ENCODE results near the gene TSHZ2. TPM values are rescaled to one million over a fixed set of nuclear protein-coding genes. Genes with fewer than 3 reads are reported as not detected.

The TSHZ2 gene
- total RNA-seq, 1 experiment from 2014 or later: 0.20 TPM

- peaks cover 4% of the 10 kb centered on the region; the same call in 1 of the 2 replicates for H3K36me3 Mint-ChIP-seq
- ATAC-seq (no peak), DNase-seq (ENCODE audit: low spot score) (no peak)
- ChIA-PET CTCF (no interaction called here), POLR2A (no interaction called here)
- TF ChIP-seq MAX (CRISPR knock-in tag; IDR thresholded peaks at IDR 0.05): no peak
- TF ChIP-seq, protein P1, sequence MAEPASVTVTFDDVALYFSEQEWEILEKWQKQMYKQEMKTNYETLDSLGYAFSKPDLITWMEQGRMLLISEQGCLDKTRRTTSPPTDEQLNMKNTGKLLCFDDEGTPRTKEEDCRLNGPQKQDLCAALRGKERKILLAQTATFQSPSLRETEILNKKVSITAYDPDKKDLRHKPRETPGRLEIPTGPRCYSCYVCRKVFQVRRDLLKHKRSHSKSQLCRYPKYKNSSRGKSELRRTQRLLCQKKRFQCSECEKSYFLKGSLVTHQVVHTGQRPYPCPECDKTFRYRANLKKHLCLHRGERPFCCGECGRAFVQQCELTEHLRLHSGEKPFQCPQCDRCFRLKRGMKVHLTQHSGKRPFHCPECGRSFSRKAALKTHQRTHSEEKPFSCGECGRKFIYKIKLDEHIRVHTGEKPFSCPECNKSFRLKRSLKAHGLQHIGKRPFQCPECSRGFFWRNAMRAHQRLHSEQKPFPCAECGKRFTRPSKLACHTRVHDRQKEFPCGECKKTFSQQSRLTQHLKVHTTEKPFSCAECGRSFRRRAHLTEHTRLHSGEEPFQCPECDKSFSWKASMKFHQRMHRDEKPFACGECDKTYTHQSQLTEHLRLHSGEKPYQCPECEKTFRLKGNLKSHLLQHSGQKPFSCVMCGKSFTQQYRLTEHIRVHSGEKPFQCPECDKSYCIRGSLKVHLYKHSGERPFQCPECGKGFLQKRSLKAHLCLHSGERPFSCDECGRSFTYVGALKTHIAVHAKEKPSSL (CRISPR knock-in tag; conservative IDR thresholded peaks at IDR 0.05): no peak
- no peak for TF ChIP-seq TP53 (CRISPR knock-in tag; IDR thresholded peaks at IDR 0.05)
- TF ChIP-seq EMX1 (CRISPR knock-in tag; IDR thresholded peaks at IDR 0.05): no peak
- no peak overlapping the region for H3K27ac Mint-ChIP-seq
- H3K4me3 Mint-ChIP-seq: no peak overlapping the region
- peaks cover 24% of the 10 kb centered on the region for H3K9me3 Mint-ChIP-seq
- peaks cover 2% of the 10 kb centered on the region; the same call in 1 of the 2 replicates for H3K27me3 Mint-ChIP-seq (ENCODE audit: low read depth)
- H3K4me1 Mint-ChIP-seq: no peaks in the 10 kb centered on the region
Measured at GRCh38 chr20:53011640-53012039, 39.5 kb downstream of the TSHZ2 start.

- H3K9me3 Mint-ChIP-seq: peaks cover 30% of the 10 kb centered on the region
- H3K27me3 Mint-ChIP-seq (ENCODE audit: low read depth): peaks cover 2% of the 10 kb centered on the region; the same call in 1 of the 2 replicates
- H3K4me1 Mint-ChIP-seq: no peaks in the 10 kb centered on the region
- ATAC-seq (no peak), DNase-seq (ENCODE audit: low spot score) (no peak)
- peaks cover 4% of the 10 kb centered on the region; the same call in 1 of the 2 replicates for H3K36me3 Mint-ChIP-seq
- no peak overlapping the region for H3K4me3 Mint-ChIP-seq
- no peak overlapping the region for H3K27ac Mint-ChIP-seq
- ChIA-PET CTCF (no interaction called here), POLR2A (no interaction called here)
- TF ChIP-seq ZNF317 (CRISPR knock-in tag; IDR thresholded peaks at IDR 0.05; ENCODE audit: borderline replicate concordance, low read depth) (no peak), TP53 (CRISPR knock-in tag; IDR thresholded peaks at IDR 0.05) (no peak), ZBTB21 (CRISPR knock-in tag; IDR thresholded peaks at IDR 0.05; ENCODE audit: borderline replicate concordance) (no peak), USF2 (CRISPR knock-in tag; IDR thresholded peaks at IDR 0.05) (no peak), CBFB (CRISPR knock-in tag; IDR thresholded peaks at IDR 0.05; ENCODE audit: low read depth) (no peak), ATF1 (CRISPR knock-in tag; IDR thresholded peaks at IDR 0.05) (no peak), TEAD1 (CRISPR knock-in tag; IDR thresholded peaks at IDR 0.05) (no peak), CREB1 (CRISPR knock-in tag; IDR thresholded peaks at IDR 0.05) (no peak), TEAD4 (CRISPR knock-in tag; IDR thresholded peaks at IDR 0.05) (no peak), HMGA2 (CRISPR knock-in tag; IDR thresholded peaks at IDR 0.05) (no peak), GABPB1 (CRISPR knock-in tag; IDR thresholded peaks at IDR 0.05) (no peak), FOXK1 (CRISPR knock-in tag; IDR thresholded peaks at IDR 0.05) (no peak), ZNF121 (CRISPR knock-in tag; IDR thresholded peaks at IDR 0.05) (no peak), SOX15 (CRISPR knock-in tag; IDR thresholded peaks at IDR 0.05) (no peak), MYBL2 (CRISPR knock-in tag; IDR thresholded peaks at IDR 0.05) (no peak)
- TF ChIP-seq, protein P2, sequence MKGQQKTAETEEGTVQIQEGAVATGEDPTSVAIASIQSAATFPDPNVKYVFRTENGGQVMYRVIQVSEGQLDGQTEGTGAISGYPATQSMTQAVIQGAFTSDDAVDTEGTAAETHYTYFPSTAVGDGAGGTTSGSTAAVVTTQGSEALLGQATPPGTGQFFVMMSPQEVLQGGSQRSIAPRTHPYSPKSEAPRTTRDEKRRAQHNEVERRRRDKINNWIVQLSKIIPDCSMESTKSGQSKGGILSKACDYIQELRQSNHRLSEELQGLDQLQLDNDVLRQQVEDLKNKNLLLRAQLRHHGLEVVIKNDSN (CRISPR knock-in tag; IDR thresholded peaks at IDR 0.05): no peak
- TF ChIP-seq, protein P3, sequence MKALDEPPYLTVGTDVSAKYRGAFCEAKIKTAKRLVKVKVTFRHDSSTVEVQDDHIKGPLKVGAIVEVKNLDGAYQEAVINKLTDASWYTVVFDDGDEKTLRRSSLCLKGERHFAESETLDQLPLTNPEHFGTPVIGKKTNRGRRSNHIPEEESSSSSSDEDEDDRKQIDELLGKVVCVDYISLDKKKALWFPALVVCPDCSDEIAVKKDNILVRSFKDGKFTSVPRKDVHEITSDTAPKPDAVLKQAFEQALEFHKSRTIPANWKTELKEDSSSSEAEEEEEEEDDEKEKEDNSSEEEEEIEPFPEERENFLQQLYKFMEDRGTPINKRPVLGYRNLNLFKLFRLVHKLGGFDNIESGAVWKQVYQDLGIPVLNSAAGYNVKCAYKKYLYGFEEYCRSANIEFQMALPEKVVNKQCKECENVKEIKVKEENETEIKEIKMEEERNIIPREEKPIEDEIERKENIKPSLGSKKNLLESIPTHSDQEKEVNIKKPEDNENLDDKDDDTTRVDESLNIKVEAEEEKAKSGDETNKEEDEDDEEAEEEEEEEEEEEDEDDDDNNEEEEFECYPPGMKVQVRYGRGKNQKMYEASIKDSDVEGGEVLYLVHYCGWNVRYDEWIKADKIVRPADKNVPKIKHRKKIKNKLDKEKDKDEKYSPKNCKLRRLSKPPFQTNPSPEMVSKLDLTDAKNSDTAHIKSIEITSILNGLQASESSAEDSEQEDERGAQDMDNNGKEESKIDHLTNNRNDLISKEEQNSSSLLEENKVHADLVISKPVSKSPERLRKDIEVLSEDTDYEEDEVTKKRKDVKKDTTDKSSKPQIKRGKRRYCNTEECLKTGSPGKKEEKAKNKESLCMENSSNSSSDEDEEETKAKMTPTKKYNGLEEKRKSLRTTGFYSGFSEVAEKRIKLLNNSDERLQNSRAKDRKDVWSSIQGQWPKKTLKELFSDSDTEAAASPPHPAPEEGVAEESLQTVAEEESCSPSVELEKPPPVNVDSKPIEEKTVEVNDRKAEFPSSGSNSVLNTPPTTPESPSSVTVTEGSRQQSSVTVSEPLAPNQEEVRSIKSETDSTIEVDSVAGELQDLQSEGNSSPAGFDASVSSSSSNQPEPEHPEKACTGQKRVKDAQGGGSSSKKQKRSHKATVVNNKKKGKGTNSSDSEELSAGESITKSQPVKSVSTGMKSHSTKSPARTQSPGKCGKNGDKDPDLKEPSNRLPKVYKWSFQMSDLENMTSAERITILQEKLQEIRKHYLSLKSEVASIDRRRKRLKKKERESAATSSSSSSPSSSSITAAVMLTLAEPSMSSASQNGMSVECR (CRISPR knock-in tag; IDR thresholded peaks at IDR 0.05; ENCODE audit: borderline replicate concordance): no peak
- TF ChIP-seq, protein P4, sequence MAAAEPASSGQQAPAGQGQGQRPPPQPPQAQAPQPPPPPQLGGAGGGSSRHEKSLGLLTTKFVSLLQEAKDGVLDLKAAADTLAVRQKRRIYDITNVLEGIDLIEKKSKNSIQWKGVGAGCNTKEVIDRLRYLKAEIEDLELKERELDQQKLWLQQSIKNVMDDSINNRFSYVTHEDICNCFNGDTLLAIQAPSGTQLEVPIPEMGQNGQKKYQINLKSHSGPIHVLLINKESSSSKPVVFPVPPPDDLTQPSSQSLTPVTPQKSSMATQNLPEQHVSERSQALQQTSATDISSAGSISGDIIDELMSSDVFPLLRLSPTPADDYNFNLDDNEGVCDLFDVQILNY (CRISPR knock-in tag; IDR thresholded peaks at IDR 0.05): no peak
Measured at GRCh38 chr20:53013183-53013582, 41.0 kb downstream of the TSHZ2 start.

All from WTC11 (cell line).